ENCODE measurements around the gene CEP290. TPM values are rescaled to one million over a fixed set of nuclear protein-coding genes. Genes with fewer than 3 reads are reported as not detected.
A peak's percentile ranks its signal among the peaks of the same experiment; 100 is the strongest.

Gene CEP290
- total RNA-seq, 2 experiments from 2014 or later, result 15.2 to 15.3 TPM

DNA sequence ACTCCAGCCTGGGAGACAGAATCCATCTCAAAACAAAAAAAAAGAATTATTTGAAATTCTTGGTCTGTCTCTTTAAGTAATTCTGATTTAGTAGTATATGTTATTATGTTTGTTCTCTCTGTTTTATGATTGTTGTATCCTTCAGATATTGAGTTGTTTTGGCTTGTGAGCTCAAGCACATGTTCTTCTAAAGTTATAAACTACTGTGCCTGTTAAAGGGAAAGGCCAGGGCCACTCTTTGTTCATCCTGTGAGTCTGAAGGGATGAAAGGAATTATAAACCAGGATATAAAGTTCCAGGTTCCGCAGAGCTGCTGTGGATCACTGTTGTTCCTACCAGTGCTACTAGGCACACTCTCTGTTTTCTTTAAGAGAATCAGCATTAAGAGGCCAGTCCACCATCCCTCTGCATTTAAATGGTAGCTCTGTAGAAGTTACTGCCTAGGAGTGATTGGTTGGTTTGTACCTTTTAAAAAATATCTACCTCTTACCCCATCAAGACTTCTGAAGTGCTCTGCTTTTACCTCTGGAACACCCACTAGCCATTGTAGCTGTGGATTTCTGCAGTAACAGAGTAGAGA lies 14.3 kb upstream of the CEP290 start:
- no peak overlapping the region for H3K27ac Mint-ChIP-seq
- peaks cover 9% of the 10 kb centered on the region for H3K36me3 Mint-ChIP-seq (ENCODE audit: low read depth)
- POLR2A ChIA-PET, result no interaction called here
- no peaks in the 10 kb centered on the region for H3K9me3 Mint-ChIP-seq
- ATAC-seq, result no peak
- no peaks in the 10 kb centered on the region for H3K27me3 Mint-ChIP-seq
- peaks cover 18% of the 10 kb centered on the region for H3K4me1 Mint-ChIP-seq (ENCODE audit: low read depth)
- CTCF ChIA-PET, result no interaction called here
- no peak overlapping the region for H3K4me3 Mint-ChIP-seq
- TF ChIP-seq, protein P1, sequence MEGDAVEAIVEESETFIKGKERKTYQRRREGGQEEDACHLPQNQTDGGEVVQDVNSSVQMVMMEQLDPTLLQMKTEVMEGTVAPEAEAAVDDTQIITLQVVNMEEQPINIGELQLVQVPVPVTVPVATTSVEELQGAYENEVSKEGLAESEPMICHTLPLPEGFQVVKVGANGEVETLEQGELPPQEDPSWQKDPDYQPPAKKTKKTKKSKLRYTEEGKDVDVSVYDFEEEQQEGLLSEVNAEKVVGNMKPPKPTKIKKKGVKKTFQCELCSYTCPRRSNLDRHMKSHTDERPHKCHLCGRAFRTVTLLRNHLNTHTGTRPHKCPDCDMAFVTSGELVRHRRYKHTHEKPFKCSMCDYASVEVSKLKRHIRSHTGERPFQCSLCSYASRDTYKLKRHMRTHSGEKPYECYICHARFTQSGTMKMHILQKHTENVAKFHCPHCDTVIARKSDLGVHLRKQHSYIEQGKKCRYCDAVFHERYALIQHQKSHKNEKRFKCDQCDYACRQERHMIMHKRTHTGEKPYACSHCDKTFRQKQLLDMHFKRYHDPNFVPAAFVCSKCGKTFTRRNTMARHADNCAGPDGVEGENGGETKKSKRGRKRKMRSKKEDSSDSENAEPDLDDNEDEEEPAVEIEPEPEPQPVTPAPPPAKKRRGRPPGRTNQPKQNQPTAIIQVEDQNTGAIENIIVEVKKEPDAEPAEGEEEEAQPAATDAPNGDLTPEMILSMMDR (IDR thresholded peaks at IDR 0.05), result no peak
- intact Hi-C loops (cut with micrococcal nuclease), result no loop called here
- no peak for DNase-seq

DNA sequence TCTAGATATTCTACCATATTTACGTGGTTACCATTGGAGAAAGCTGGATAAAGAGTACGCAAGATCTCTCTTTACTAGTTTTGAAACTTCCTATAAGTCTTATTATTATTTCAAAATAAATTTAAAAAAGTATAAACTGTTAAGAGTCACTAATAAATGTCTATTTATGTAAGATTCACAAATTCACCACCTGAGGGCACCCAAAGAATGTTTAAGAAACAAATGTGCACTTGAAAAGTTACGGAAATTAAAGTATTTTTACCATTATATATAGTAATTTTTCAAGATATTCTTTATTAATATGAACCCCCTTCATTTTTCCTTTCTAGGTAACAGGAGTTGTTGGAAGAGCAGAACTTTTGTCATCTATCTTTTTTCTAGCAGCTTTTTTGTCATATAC lies 12.1 kb upstream of the CEP290 start:
- Mint-ChIP-seq H3K9me3 (no peaks in the 10 kb centered on the region), H3K27me3 (no peaks in the 10 kb centered on the region), H3K36me3 (ENCODE audit: low read depth) (peaks cover 13% of the 10 kb centered on the region), H3K27ac (no peak overlapping the region), H3K4me1 (ENCODE audit: low read depth) (peaks cover 19% of the 10 kb centered on the region), H3K4me3 (no peak overlapping the region)
- CTCF ChIA-PET, result no interaction called here
- intact Hi-C loops (cut with micrococcal nuclease), result no loop called here
- DNase-seq (no peak), ATAC-seq (no peak)
- TF ChIP-seq, protein P1 (IDR thresholded peaks at IDR 0.05), result peak; percentile 24
- POLR2A ChIA-PET, result interaction anchor here (0.6 kb wide), 1 partner anchor 43 kb away, joined by 3 read pairs; no protein-coding TSS in a partner anchor

DNA sequence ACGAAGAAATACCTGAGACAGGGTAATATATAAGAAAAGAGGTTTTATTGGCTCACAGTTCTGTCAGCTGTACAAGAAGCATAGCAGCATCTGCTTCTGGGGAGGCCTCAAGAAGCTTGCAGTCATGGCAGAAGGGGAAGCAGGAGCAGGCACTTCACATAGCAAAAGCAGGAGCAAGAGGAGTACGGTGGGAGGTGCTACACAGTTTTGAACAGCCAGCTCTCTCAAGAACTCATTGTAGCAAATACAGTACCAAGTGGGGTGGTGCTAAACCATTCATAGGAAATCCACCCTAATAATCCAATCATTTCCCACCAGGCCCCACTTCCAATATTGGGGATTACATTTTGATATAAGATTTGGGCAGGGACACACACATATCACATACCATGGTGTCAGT lies 8.2 kb upstream of the CEP290 start:
- peaks cover 27% of the 10 kb centered on the region for H3K4me1 Mint-ChIP-seq (ENCODE audit: low read depth)
- H3K9me3 Mint-ChIP-seq, result no peaks in the 10 kb centered on the region
- ChIA-PET POLR2A (no interaction called here), CTCF (no interaction called here)
- no peak overlapping the region for H3K27ac Mint-ChIP-seq
- ATAC-seq (no peak), DNase-seq (no peak)
- H3K36me3 Mint-ChIP-seq (ENCODE audit: low read depth), result peaks cover 10% of the 10 kb centered on the region
- TF ChIP-seq, protein P1 (IDR thresholded peaks at IDR 0.05), result no peak
- no peak overlapping the region for H3K4me3 Mint-ChIP-seq
- H3K27me3 Mint-ChIP-seq, result no peaks in the 10 kb centered on the region
- intact Hi-C loops (cut with micrococcal nuclease), result no loop called here

DNA sequence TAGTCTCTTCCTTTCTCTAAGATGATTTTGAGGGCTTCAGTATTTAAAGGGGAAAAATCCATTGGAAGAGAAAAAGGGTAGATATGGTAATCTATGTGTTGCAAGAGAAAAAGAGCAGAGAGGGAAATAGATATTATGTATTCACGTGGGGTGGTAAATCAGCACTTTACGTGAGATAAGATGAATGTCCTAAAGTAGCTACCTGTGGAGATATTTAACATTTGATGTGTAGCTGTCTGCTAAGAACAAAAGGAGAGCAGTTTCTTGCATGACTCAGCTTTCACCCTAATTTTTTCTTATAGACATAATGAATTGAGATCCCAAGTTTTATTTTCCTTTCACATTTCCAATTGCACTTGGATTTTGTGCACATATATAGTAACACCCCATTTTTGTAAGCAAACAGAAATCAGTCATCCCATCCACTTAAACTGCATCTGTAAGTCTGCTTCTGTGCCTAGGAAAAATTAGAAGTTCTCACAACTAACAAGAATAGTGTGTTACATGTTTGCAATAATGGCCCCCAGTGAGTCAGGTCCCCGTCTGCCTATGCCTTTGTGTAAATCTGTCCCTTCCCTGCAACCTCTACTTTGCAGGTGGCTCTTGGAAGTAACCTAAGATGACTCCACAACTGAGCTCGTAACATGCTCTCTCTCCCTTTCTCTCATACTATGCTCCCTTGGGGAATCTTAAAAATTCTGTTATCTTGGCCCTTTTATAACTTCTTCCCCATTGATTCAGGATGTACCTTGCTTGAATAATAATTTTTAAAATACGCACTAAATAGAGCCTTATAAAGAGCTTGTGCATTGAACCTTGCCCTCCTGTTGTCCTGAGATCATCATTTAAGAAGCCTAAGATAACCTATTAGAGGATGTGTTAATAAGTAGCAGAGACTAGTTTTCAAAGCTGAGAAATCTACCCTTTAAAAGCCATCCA lies 3.9 kb upstream of the CEP290 start:
- H3K4me1 Mint-ChIP-seq (ENCODE audit: low read depth), result peaks cover 28% of the 10 kb centered on the region
- CTCF ChIA-PET, result no interaction called here
- no peak overlapping the region for H3K27ac Mint-ChIP-seq
- peaks cover 7% of the 10 kb centered on the region for H3K36me3 Mint-ChIP-seq (ENCODE audit: low read depth)
- POLR2A ChIA-PET, result no interaction called here
- ATAC-seq, result no peak
- DNase-seq, result no peak
- no peaks in the 10 kb centered on the region for H3K27me3 Mint-ChIP-seq
- no peaks in the 10 kb centered on the region for H3K9me3 Mint-ChIP-seq
- no peak overlapping the region for H3K4me3 Mint-ChIP-seq
- intact Hi-C loops (cut with micrococcal nuclease), result no loop called here
- TF ChIP-seq, protein P1 (IDR thresholded peaks at IDR 0.05), result no peak

All from activated CD8-positive, alpha-beta T cell treated with anti-CD3 and anti-CD28 coated beads for 36 hours (primary cell).